HG03045 (cell line): ENCODE data around the gene ZXDC.

ENCODE experiments used
- ATAC-seq: cut with Tn5 transposase; IDR thresholded peaks from one replicate; pipeline ENCODE4 v1.9.1; 2021; ENCODE audit warnings: mild to moderate bottlenecking, moderate library complexity; ENCODE audit not compliant: unreplicated experiment

The ZXDC gene

DNA sequence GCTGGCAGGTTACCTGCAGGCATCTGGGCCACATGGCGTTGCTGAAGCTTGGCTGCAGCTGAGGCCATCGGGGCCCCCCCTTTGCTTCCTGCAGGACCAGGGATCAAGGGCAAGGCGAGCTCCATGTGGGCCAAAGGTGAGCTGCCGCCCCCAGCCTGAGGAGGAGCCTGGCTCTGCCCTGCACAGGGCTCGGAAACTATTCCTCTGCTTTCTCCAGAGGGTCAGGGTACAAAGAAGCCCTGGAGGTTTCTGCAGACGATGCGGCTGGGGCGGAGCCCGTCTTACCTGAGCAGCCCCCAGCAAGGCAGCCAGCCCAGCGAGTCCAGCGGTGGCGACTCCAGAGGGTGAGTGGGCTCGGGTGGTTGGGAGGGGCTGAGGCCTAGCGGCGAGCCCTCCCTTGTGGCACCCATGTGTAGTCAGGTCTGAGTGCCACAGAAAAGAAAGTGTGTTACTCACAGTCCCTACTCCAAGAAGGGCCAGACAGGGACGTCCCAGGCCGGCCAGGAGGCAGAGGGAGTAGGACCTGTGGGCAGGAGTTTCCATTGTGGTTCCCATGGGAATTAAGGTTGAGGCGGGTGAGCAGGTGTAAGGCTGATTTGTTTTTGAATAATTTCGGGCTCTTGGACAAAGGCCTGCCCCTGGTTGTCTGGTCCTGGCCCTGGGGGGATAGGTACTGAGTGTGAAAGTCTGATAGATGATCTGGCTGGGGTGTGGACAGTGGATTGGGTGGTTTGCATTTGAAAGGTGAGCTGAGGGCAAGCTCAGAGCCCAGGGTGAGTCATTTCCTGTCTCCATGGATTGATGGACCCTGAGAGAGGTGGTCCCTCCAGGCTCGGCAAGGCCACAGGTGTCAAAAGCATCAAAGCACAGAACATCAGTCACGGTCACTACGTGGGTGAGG, 55.6 kb downstream of the ZXDC start:
- no peak for ATAC-seq

DNA sequence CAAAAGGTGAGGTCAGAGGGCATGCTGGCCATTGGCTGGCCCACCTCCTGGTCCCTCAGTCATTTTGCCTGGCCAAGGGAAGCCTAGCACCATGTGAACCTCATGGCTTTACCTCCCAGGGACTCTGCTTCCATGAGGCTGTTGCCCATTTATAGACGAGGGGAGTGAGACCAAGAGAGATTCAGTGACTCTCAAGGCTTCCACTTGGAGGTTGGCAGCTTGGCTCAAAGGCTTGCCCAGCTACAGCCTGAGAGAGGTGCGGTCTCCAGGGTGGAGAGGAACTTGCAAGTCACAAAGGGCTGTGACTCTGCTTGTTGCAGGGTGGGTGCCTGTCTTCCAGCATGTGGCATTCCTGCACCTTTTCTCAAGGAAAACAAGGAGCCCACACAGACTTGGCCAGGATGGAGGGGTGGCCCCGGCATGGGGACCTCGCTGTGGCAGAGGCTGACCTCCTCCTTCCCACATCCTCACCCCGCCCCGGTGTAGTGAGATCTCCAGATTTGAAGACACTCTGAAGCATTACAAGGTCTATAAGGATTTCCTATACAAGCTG, 56.5 kb downstream of the ZXDC start:
- ATAC-seq = no peak

DNA sequence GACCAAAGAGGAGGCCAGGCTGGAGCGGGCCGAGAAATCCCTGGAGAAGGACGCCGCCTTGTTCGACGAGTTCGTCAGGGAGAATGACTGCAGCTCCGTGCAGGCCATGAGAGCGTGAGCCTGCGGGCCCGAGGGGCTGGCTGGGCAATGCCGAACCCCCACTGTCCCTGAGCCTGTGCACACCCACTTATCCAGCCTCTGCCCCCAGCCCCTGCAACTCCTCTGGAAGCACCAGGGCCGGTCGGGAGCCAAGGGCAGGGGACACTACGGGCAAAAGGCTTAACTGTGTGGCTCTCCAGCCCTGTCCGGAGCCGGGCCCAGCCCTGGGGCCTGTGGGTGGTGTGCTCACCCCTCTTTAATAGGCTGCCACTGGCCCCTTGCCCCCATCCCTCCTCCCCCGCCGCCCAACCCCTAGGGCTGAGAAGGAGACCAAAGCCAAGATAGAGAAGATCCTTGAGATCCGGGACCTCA, 57.0 kb downstream of the ZXDC start:
- ATAC-seq = no peak

GRCh38 chr3:126417981-126418530, 57.6 kb downstream of the ZXDC start:
- ATAC-seq = no peak

- no peak for ATAC-seq
Observed at GRCh38 chr3:126417515-126417914, 58.2 kb downstream of the ZXDC start.

DNA sequence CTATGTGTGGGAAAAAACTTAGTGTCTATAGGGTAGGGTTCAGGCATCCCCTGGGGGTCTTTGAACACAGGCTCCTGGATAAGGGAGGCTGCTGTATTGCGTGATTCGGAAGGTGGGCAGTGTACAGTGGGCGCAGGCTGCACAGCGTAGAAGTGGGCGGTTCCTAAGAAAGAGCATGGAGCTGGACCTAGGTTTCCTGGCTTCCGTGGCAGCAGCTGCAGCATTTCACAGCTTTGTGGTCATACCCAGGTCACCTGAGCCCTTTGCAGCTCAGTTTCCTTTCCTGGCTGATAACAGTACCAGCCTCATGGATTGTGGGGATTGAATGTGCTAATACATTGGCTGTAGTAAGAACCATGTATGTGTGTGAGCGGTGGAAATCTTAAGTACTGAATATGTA, 58.7 kb downstream of the ZXDC start:
- ATAC-seq = no peak

DNA sequence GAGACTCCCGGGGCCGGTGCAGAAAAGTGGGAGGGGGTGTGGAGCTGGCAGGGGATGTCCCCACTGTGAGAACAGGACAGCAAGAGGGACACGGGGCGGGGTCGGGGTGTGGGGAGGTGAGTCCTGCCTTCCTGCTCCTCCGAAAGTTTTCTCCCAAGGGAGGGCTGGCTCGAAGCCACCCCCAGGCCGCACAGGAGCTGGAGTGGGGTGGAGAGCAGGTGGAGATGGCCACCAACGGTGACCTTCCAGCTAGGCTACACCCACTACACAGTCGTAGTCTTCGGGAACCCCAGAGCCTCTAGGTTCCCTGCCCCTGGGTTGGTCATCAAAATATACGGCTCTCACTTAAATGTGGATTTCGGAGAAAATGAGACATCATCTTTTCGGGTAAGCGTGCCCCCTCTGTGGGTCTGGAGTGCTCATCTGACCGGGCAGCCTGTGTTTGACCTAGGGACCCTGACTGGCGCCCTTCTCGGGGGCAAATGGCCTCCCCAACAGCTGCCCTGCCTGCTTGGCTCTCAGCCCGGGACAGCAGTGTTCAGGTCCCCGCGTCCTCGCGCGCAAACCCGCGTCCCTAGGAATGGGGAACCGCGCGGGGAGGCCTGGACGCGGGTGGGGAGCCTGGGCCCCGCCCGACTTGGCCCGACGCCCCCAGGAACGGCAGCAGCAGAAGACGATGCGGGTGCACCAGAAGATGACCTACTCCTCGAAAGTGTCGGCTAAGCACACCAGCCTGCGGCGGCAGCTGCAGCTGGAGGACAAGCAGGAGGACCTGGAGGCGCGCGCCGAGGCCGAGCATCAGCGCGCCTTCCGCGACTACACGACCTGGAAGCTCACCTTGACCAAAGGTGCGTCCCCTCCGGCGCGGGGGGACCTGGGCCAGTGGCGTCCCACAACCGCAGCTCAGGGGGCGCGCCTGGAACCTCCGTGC, 59.8 kb downstream of the ZXDC start:
- no peak for ATAC-seq

DNA sequence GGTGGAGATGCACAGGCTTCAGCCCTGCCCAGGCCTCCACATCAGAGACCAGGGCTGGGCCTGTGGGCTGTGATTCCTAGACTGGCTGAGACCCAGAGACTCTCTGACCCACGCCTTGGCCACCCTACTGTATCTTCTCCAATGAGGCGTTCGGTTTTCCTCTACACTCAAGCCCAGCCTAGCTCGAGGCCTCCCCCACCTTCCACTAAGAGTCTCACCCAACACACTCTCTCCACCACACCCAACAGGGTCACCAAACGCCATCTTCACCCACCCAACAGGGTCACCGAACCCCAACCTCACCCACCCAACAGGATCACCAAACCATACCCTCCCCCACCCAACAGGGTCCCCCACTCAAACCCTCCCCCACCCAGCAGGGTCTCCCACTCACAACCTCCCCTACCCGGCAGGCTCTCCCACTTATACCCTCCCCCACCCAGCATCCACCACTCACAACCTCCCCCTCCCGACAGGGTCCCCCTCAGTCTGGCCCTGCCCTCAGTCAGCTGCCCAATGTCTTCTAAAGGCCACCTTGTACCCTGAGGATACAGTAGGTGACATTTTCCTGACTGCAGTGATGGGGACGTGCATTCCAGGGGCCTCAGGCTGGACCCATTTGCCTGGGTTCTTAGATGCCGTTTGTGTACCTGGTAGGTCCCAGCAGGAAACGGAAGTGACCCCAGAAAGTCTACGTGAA, 60.6 kb downstream of the ZXDC start:
- ATAC-seq = no peak

DNA sequence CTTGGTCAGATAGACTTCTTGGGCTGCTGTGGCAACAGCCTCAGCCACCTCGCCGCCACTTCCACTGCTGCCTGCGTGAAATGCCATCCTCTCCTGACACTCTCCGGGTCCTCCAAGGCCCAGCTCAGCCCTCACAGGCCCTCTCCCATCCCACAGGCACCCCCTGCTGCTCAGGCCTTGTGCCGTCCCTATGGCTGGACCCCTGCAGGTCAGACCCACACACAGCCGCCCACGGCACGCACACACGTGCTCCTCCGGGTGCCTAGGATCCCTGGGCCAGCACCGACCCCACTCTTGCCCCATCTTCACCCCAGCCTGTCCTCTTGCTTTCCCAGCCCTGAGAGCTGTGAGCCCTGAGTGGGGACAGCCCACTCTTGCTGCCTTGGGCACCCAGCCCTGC, 61.3 kb downstream of the ZXDC start:
- no peak for ATAC-seq

GRCh38 chr3:126413693-126414080, 62.0 kb downstream of the ZXDC start:
- no peak for ATAC-seq

DNA sequence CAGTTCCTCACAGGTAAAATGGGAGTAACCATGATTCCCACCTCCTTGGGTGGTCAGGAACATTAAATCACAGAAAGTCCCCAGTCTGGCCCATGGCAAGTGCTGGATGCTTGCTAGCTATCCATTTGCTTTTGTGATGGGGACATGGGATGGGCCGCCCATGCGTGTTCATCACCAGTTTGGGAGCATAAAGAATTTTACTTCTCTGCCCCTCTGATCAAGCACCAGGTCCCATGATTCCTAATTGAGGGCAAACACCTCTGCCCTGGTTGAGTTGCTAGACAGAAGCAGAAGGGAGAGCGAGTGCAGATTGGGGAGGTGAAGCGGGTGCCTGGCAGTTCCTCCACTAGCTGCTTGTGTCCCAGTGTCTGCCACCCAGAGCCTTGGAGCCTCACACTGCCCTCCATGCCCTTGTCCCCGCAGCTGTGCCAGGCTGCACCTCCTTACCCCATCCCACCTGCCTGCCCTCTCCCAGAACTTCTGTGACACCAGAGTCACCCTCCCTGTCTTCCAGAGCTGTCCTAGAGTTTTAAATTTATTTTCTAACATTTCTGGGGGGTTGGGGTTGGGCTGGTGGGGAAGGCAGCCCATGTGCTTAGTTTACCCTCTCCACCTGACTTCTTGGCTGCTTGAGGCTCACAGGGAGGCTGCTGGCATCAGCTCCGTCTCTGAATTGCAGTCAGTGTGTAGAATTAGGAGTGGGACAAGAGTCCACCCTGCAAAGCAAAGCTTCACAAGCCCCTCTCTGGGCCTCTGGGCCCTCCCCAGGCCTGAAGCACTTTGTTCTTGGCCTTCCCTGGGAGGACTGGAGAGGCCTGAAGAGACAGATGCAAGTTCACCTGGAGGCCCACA, 62.6 kb downstream of the ZXDC start:
- no peak for ATAC-seq

DNA sequence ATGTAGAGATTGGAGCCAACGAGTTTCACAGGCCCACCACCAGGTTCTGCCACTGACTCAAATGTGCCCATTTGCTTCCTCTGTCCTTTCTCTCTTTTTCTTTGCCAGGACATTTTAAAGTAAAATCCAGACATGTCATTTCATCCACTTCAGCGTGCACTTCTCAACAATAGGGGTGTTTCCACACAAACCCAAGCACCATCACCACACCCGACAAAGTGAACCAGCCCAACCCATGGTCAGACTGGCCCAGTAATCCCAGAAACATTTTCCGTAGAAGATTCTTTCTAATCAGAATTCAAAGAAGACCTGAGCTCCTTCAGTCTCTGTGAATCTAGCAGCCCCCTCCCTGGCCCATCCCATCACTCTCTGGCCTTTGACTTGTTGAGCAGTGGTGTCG, 67.6 kb downstream of the ZXDC start:
- no peak for ATAC-seq

GRCh38 chr3:126407412-126408044, 68.2 kb downstream of the ZXDC start:
- ATAC-seq = no peak

- ATAC-seq = no peak
Observed at GRCh38 chr3:126406389-126407296, 69.0 kb downstream of the ZXDC start.

- no peak for ATAC-seq
Observed at GRCh38 chr3:126402666-126403302, 72.9 kb downstream of the ZXDC start.

- ATAC-seq = no peak
Observed at GRCh38 chr3:126402178-126402577, 73.5 kb downstream of the ZXDC start.

GRCh38 chr3:126401611-126402160, 74.0 kb downstream of the ZXDC start:
- no peak for ATAC-seq
